ENCODE measurements around the gene LYZL2. TPM values are rescaled to one million over a fixed set of nuclear protein-coding genes. Genes with fewer than 3 reads are reported as not detected.
"Not testable (repeated sequence)": the region's sequence is repeated elsewhere in the genome, so short reads cannot be mapped to it uniquely, and the experiment has no call there.

Gene LYZL2
- total and polyA plus RNA-seq, 9 of the 15 experiments (the other 6 are each of a cell fraction or from before 2014, with no cell fraction given): not detected

- WGBS (ENCODE audit: insufficient coverage, low coverage, missing lambda C conversion rate): 19% methylated on average over 3 of the region's 3 CpGs
- H4K20me1 ChIP-seq (replicated peaks; ENCODE audit: control insufficient read depth, insufficient read depth, low read length); H3K9me3 ChIP-seq (replicated peaks; ENCODE audit: control insufficient read depth, insufficient read depth, low read depth, low read length); H3K9ac ChIP-seq (ENCODE audit: insufficient read depth in 1 of 2, low read depth in 2 of 2, low read length in 2 of 2); H3K4me3 ChIP-seq; H3K4me2 ChIP-seq (ENCODE audit: insufficient read depth, low read length); FAIRE-seq; BruUV-seq (replicated peaks); H3K9me1 ChIP-seq (ENCODE audit: control insufficient read depth, insufficient read depth, low read length); H3K27ac ChIP-seq (ENCODE audit: extremely low read depth, low read depth, low read length); POLR2A ChIA-PET; H2AFZ ChIP-seq (ENCODE audit: low read depth, low read length); DNase-seq (ENCODE audit: extremely low read depth in 1 of 4, low spot score in 3 of 4); H3K36me3 ChIP-seq (ENCODE audit: control insufficient read depth, insufficient read depth, low read length); H3K4me1 ChIP-seq (replicated peaks in 1 of 2; ENCODE audit: control insufficient read depth in 2 of 2, insufficient read depth in 2 of 2, low read length in 2 of 2); ATAC-seq; H3K79me2 ChIP-seq (ENCODE audit: control insufficient read depth, insufficient read depth, low read length); H3K27me3 ChIP-seq (ENCODE audit: control insufficient read depth in 2 of 2, insufficient read depth in 2 of 2, low read length in 2 of 2): not testable (repeated sequence)
- CTCF ChIA-PET (ENCODE audit: low intra/inter-chr PET ratio): interaction anchor here (3.4 kb wide), 1 partner anchor 199 kb away, joined by 32 read pairs; no protein-coding TSS in a partner anchor
- intact Hi-C loops (cut with micrococcal nuclease): loop anchor here (5.0 kb wide), 1 partner anchor 180 kb away; no protein-coding TSS in a partner anchor
- in situ Hi-C loops (cut with MboI): loop anchor here (5.0 kb wide), 1 partner anchor 1205 kb away; no protein-coding TSS in a partner anchor
Measured at GRCh38 chr10:30592770-30593169, 36.8 kb downstream of the LYZL2 start.

- Histone ChIP-seq H3K4me3 (no peak overlapping the region), H3K9me3 (replicated peaks; ENCODE audit: control insufficient read depth, insufficient read depth, low read depth, low read length) (no peaks in the 10 kb centered on the region), H3K27me3 (ENCODE audit: control insufficient read depth in 2 of 2, insufficient read depth in 2 of 2, low read length in 2 of 2) (0 out of 5 replicates have a peak, but pooled peaks cover 0 to 4% of the 10 kb centered on the region in 2 experiments), H2AFZ (ENCODE audit: low read depth, low read length) (no peak overlapping the region), H3K36me3 (ENCODE audit: control insufficient read depth, insufficient read depth, low read length) (no peaks in the 10 kb centered on the region), H3K4me2 (ENCODE audit: insufficient read depth, low read length) (no peak overlapping the region), H3K4me1 (replicated peaks in 1 of 2; ENCODE audit: control insufficient read depth in 2 of 2, insufficient read depth in 2 of 2, low read length in 2 of 2) (peaks cover 10% of the 10 kb centered on the region in 2 experiments; a peak in 3 of 5 replicates), H4K20me1 (replicated peaks; ENCODE audit: control insufficient read depth, insufficient read depth, low read length) (no peaks in the 10 kb centered on the region), H3K9me1 (ENCODE audit: control insufficient read depth, insufficient read depth, low read length) (no peaks in the 10 kb centered on the region), H3K9ac (ENCODE audit: insufficient read depth in 1 of 2, low read depth in 2 of 2, low read length in 2 of 2) (no peak overlapping the region), H3K79me2 (ENCODE audit: control insufficient read depth, insufficient read depth, low read length) (no peaks in the 10 kb centered on the region), H3K27ac (ENCODE audit: extremely low read depth, low read depth, low read length) (no peak overlapping the region)
- BruUV-seq (replicated peaks): no TSS peak
- WGBS (ENCODE audit: insufficient coverage, low coverage, missing lambda C conversion rate): 0% methylated on average over 5 of the region's 5 CpGs
- POLR2A ChIA-PET: interaction anchor here (0.5 to 1.7 kb wide), 9 partner anchors 9 to 340 kb away, joined by 3 to 7 read pairs (median 5); no protein-coding TSS in a partner anchor
- ATAC-seq (peak; percentile 83), DNase-seq (ENCODE audit: extremely low read depth in 1 of 4, low spot score in 3 of 4) (peak; percentile 59 to 77 (median 66)), FAIRE-seq (peak; percentile 93)
- CTCF ChIA-PET (ENCODE audit: low intra/inter-chr PET ratio): interaction anchor here (0.7 to 3.4 kb wide), 8 partner anchors 57 to 592 kb away, joined by 3 to 32 read pairs (median 6); no protein-coding TSS in a partner anchor
- intact Hi-C loops (cut with micrococcal nuclease): loop anchor here (1.0 to 5.0 kb wide), 4 partner anchors 38 to 199 kb away; no protein-coding TSS in a partner anchor
- in situ Hi-C loops (cut with MboI): loop anchor here (5.0 kb wide), 1 partner anchor 1204 kb away; no protein-coding TSS in a partner anchor
- TF ChIP-seq, protein P1, sequence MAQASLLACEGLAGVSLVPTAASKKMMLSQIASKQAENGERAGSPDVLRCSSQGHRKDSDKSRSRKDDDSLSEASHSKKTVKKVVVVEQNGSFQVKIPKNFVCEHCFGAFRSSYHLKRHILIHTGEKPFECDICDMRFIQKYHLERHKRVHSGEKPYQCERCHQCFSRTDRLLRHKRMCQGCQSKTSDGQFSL (CRISPR knock-in tag; IDR thresholded peaks at IDR 0.05): no peak
- TF ChIP-seq, protein P1 (tag; IDR thresholded peaks at IDR 0.05): no peak
- no peak for TF ChIP-seq TSC22D4 (tag; IDR thresholded peaks at IDR 0.05)
- TF ChIP-seq TBP (optimal IDR thresholded peaks at IDR 0.05; ENCODE audit: low read depth, low read length): no peak
- peak; percentile 34; the same call in 1 of the 2 replicates for TF ChIP-seq STAG1 (CRISPR knock-in tag; IDR thresholded peaks at IDR 0.05; ENCODE audit: borderline replicate concordance)
- TF ChIP-seq SMC3 (conservative IDR thresholded peaks at IDR 0.05; ENCODE audit: insufficient read depth, low read depth, low read length): peak; percentile 80
- TF ChIP-seq CTBP1 (IDR thresholded peaks at IDR 0.05; ENCODE audit: borderline replicate concordance): peak; percentile 54
- TF ChIP-seq TOE1 (IDR thresholded peaks at IDR 0.05; ENCODE audit: borderline replicate concordance): no peak
- no peak for TF ChIP-seq TOE1 (CRISPR knock-in tag; IDR thresholded peaks at IDR 0.05; ENCODE audit: borderline replicate concordance, low read depth)
- no peak for TF ChIP-seq ZC3H4 (CRISPR knock-in tag; IDR thresholded peaks at IDR 0.05; ENCODE audit: borderline replicate concordance)
- TF ChIP-seq CC2D1A (IDR thresholded peaks at IDR 0.05): 0 out of 2 replicates have a peak, but pooled peaks have one; percentile 41
- no peak for TF ChIP-seq DIDO1 (tag; IDR thresholded peaks at IDR 0.05; ENCODE audit: low read depth)
- TF ChIP-seq ETV5 (CRISPR knock-in tag; IDR thresholded peaks at IDR 0.05; ENCODE audit: low read depth): no peak
Measured at GRCh38 chr10:30591249-30591670, 38.3 kb downstream of the LYZL2 start.
